ENCODE results near the gene ZSWIM1. TPM values are rescaled to one million over a fixed set of nuclear protein-coding genes. Genes with fewer than 3 reads are reported as not detected.
"Not testable (repeated sequence)": the region's sequence is repeated elsewhere in the genome, so short reads cannot be mapped to it uniquely, and the experiment has no call there.

Gene ZSWIM1
- total RNA-seq, 1 experiment from 2014 or later, result 10.2 TPM

GRCh38 chr20:45853484-45853883, 27.5 kb upstream of the ZSWIM1 start:
- DNase-seq (ENCODE audit: low read depth), result no peak

- DNase-seq (ENCODE audit: low read depth), result peak; percentile 100
Measured at GRCh38 chr20:45857114-45857881, 23.7 kb upstream of the ZSWIM1 start, which contains the start of the genes ACOT8 and ZSWIM3. TSS of gene ACOT8 (minus strand) at chr20:45857392. CDS start at chr20:45857315, 77 bp downstream. TSS of gene ZSWIM3 (plus strand) at chr20:45857614. CDS start at chr20:45857826, 212 bp downstream.

- no peak for DNase-seq (ENCODE audit: low read depth)
Measured at GRCh38 chr20:45857882-45858216, 23.2 kb upstream of the ZSWIM1 start.

GRCh38 chr20:45859916-45860315, 21.1 kb upstream of the ZSWIM1 start:
- no peak for DNase-seq (ENCODE audit: low read depth)

- no peak for DNase-seq (ENCODE audit: low read depth)
Measured at GRCh38 chr20:45860560-45861220, 20.3 kb upstream of the ZSWIM1 start.

- DNase-seq (ENCODE audit: low read depth), result no peak
Measured at GRCh38 chr20:45861221-45862075, 19.6 kb upstream of the ZSWIM1 start.

- no peak for DNase-seq (ENCODE audit: low read depth)
Measured at GRCh38 chr20:45863543-45864470, 17.2 kb upstream of the ZSWIM1 start.

- DNase-seq (ENCODE audit: low read depth), result no peak
Measured at GRCh38 chr20:45866454-45866853, 14.6 kb upstream of the ZSWIM1 start.

GRCh38 chr20:45867136-45867818, 13.8 kb upstream of the ZSWIM1 start:
- no peak for DNase-seq (ENCODE audit: low read depth)

- DNase-seq (ENCODE audit: low read depth), result peak; percentile 38
Measured at GRCh38 chr20:45867819-45868176, 13.2 kb upstream of the ZSWIM1 start.

GRCh38 chr20:45872626-45873025, 8.4 kb upstream of the ZSWIM1 start:
- no peak for DNase-seq (ENCODE audit: low read depth)

- no peak for DNase-seq (ENCODE audit: low read depth)
Measured at GRCh38 chr20:45873409-45874103, 7.5 kb upstream of the ZSWIM1 start.

- DNase-seq (ENCODE audit: low read depth), result not testable (repeated sequence)
Measured at GRCh38 chr20:45874104-45874481, 6.9 kb upstream of the ZSWIM1 start.

- DNase-seq (ENCODE audit: low read depth), result no peak
Measured at GRCh38 chr20:45874576-45874975, 6.5 kb upstream of the ZSWIM1 start.

GRCh38 chr20:45878076-45878761, 2.8 kb upstream of the ZSWIM1 start:
- DNase-seq (ENCODE audit: low read depth), result no peak

- DNase-seq (ENCODE audit: low read depth), result no peak
Measured at GRCh38 chr20:45882469-45883099, 1.6 kb downstream of the ZSWIM1 start.

- no peak for DNase-seq (ENCODE audit: low read depth)
Measured at GRCh38 chr20:45883100-45883469, 2.1 kb downstream of the ZSWIM1 start.

GRCh38 chr20:45886590-45887345, 5.7 kb downstream of the ZSWIM1 start:
- DNase-seq (ENCODE audit: low read depth), result no peak

Measured in LHCN-M2 (cell line).